Heart right ventricle (tissue), 16 donors: ENCODE measurements around the gene MAP3K4. TPM values are rescaled to one million over a fixed set of nuclear protein-coding genes. Genes with fewer than 3 reads are reported as not detected.

Experiments used
- ATAC-seq, 8 donors: fragments of 200-7000 bp; cut with Tn5 transposase; one replicate each; pipeline ENCODE4 v1.9.1; 2020; ENCODE audit warnings: mild to moderate bottlenecking in 8 of 8, moderate library complexity in 8 of 8, moderate number of reproducible peaks in 1 of 8
- DNase-seq, 2 donors: peaks; one replicate each; pipeline ENCODE4 v3.0.0-alpha.2; 2020
- H3K27ac ChIP-seq, 10 donors: fragments of 200-600 bp; sonication (generic) in 2 of 10; one replicate each; pipeline versions ENCODE4 v1.5.0 to v1.8.0; 2020 to 2022; ENCODE audit warnings: mild to moderate bottlenecking in 3 of 10
- H3K27me3 ChIP-seq, 7 donors: fragments of 200-600 bp; one replicate each; pipeline ENCODE4 v1.8.0; 2021 to 2022; ENCODE audit warnings: mild to moderate bottlenecking in 2 of 7
- H3K36me3 ChIP-seq, 9 donors: fragments of 200-600 bp; sonication (generic) in 1 of 9; one replicate each; pipeline versions ENCODE4 v1.5.0 to v1.8.0; 2020 to 2022; ENCODE audit warnings: mild to moderate bottlenecking in 2 of 9
- H3K4me1 ChIP-seq, 9 donors: fragments of 200-600 bp; sonication (generic) in 1 of 9; one replicate each; pipeline versions ENCODE4 v1.5.0 to v1.8.0; 2020 to 2022; ENCODE audit warnings: mild to moderate bottlenecking in 4 of 9
- H3K4me3 ChIP-seq, 10 donors: fragments of 200-600 bp; sonication (generic) in 2 of 10; one replicate each; pipeline versions ENCODE4 v1.5.0 to v1.8.0; 2020 to 2022; ENCODE audit warnings: mild to moderate bottlenecking in 7 of 10, moderate library complexity in 2 of 10
- H3K9me3 ChIP-seq, 11 donors: fragments of 200-600 bp in 10 of 11; sonication (generic) in 2 of 11; one replicate each; pipeline versions ENCODE4 v1.5.0 to v1.8.0; 2013 to 2022; ENCODE audit warnings: mild to moderate bottlenecking in 2 of 11, control low read depth in 1 of 11, moderate library complexity in 1 of 11
- WGBS, 2 donors: extraction: QIAGEN DNeasy Blood & Tissue Kit; methylation state at CpG; one replicate each; pipeline ENCODE4 v1.1.7; 2013; ENCODE audit warnings: inconsistent platforms in 1 of 2; 5-methylcytosine and 5-hydroxymethylcytosine counted together
- intact Hi-C, 10 donors: fragments of 100-400 bp; cut with DNase I; formaldehyde crosslinking; loops; one replicate each; pipeline versions ENCODE4 v1.11.1 to v1.14.2; 2022
- polyA plus RNA-seq, 2 donors: library from polyadenylated mRNA; stranded (reverse); fragments of 200-250 nt; gene quantifications; one replicate each; pipeline ENCODE4 v1.2.3, GENCODE V29; 2013
- total RNA-seq, 10 donors: library from RNA; stranded (reverse); fragmentation: NEBNext Ultra II Directional in 3 of 10; extraction: Animal tissue kit (Norgen Biotek cat#: 25700) in 3 of 10; gene quantifications; one replicate each; pipeline versions ENCODE4 v1.2.1 to v1.2.4, GENCODE V29; 2021 to 2023
- TF ChIP-seq, protein P1 (sequence below), 9 donors: fragments of 200-600 bp; sonication (generic) in 2 of 9; IDR thresholded peaks; one replicate each; pipeline versions ENCODE4 v1.5.0 to v1.8.0; 2021 to 2022; ENCODE audit warnings: antibody characterized with exemption in 9 of 9, mild to moderate bottlenecking in 5 of 9, moderate library complexity in 1 of 9
- donor health status: Arrhythmogenic right ventricular cardiomyopathy.
- donor health status: ischemic (EF 13 %, LVEDD 7.1; RV severe dilation, severe dysfunction).
- donor health status: healthy with polysubstance abuse.
- donor health status: DM: no; HTN: yes; CAD: no.
- donor health status: DM: no; HTN: no; CAD: no.
- donor health status: ischemic (EF 25% LVEDD 6.9; RV normal size, moderate dysfunction).
- donor health status: ischemic (EF 25% LVEDD 5.7; RV mildly dilated, moderate dysfunction).
- donor health status: healthy.
- donor health status: DM: yes; HTN: yes; CAD: no.
- donor health status: Ischemic cardiomyopathy.
- donor health status: ischemic (EF 35%, LVEDD 5.7; RV mildly dilated, moderate dysfunction).
- donor health status: nonischemic (EF 11% LVEDD 7.7; RV severe dilation, severe dysfunction).
- donor health status: DM: yes; HTN: yes; CAD: no.
- donor health status: PGD.
- donor health status: ischemic (EF 29% LVEDD 5.4; RV normal size, mild dysfunction).
- donor health status: nonischemic (EF 23%, LVEDD 6.1; RV moderate dilation, normal function).

The MAP3K4 gene
- total and polyA plus RNA-seq, 12 donors, result 10.5 to 50.2 (median 30.9) TPM

DNA sequence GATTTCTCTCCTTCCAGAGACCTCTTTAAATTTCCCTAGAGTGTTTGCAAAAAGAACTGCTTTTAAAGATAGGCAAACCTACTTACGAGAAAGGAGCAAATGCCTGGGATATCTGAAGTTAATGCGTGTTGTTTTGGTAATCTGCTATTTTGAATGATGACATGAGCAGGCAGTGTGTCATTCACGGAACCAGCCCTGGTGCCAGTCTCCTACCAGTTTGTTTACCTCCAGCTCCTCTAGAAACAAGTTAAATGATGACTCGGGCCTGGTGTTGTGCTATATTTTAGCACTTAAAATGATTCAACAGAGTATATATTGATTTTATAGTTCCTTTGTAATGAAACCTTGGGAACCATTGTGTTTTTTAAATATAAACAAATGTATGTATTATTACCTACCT, 41.1 kb upstream of the MAP3K4 start:
- intact Hi-C loops, result no loop called here
- TF ChIP-seq, protein P1, sequence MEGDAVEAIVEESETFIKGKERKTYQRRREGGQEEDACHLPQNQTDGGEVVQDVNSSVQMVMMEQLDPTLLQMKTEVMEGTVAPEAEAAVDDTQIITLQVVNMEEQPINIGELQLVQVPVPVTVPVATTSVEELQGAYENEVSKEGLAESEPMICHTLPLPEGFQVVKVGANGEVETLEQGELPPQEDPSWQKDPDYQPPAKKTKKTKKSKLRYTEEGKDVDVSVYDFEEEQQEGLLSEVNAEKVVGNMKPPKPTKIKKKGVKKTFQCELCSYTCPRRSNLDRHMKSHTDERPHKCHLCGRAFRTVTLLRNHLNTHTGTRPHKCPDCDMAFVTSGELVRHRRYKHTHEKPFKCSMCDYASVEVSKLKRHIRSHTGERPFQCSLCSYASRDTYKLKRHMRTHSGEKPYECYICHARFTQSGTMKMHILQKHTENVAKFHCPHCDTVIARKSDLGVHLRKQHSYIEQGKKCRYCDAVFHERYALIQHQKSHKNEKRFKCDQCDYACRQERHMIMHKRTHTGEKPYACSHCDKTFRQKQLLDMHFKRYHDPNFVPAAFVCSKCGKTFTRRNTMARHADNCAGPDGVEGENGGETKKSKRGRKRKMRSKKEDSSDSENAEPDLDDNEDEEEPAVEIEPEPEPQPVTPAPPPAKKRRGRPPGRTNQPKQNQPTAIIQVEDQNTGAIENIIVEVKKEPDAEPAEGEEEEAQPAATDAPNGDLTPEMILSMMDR (IDR thresholded peaks at IDR 0.05), result no peak
- H3K4me1 ChIP-seq, result peaks cover 0 to 24% (median 11%) of the 10 kb centered on the region in 9 donors
- DNase-seq (peak in 1 of 2 donors; percentile 44), ATAC-seq (peak; percentile 49 to 95 (median 92))
- H3K9me3 ChIP-seq, result no peaks in the 10 kb centered on the region
- H3K27ac ChIP-seq, result peak overlapping the region in 9 of 10 donors; percentile 13 to 80 (median 68)
- H3K4me3 ChIP-seq, result no peak overlapping the region
- H3K27me3 ChIP-seq, result no peaks in the 10 kb centered on the region
- 7 to 10% methylated on average over 4 of the region's 4 CpGs for WGBS, 2 donors
- no peaks in the 10 kb centered on the region for H3K36me3 ChIP-seq

DNA sequence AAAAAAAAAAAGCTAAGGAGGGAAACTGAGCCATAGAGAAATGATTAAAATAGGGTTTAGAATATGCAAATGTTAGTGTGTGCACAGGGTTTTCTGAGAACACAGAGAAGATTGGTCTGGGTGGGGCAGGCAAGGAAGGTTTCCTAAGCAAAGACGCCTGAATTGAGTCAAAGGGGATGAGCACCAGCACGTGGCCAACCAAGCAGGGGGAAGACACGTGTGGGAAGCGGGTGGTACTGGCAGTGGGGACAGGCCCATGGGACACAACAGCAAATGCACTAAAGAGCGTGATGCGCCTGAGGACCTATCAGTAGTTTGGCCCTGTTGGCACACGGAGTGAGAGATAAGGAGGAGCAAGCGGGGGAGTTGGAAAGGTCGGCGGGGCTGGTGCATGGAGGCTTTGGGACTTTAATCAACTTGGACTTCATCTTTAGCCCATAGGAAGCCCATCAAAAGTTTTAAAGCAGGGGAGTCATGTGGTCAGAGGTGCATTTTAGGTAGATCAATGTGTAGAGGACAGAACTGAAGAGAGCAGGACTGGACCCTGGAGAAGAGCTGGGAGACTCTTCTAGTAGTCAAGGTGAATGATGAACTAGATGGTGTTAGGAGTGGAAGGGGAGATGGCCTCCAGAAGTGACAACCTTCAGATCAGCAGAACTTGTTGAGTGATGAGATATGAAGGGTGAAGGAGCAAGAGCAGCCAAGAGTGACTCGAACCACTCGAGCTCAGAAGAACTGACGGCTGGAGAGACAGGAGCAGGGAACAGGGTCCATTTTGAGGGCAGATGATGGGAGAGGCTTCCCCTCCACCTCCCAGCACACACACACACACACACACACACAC, 40.2 kb upstream of the MAP3K4 start:
- intact Hi-C loops, result no loop called here
- ATAC-seq (no peak), DNase-seq (no peak)
- WGBS, 2 donors, result 79 to 80% methylated on average over 13 of the region's 13 CpGs
- Histone ChIP-seq H3K9me3 (no peaks in the 10 kb centered on the region), H3K4me3 (no peak overlapping the region), H3K27ac (peak overlapping the region in 1 of 10 donors; percentile 80), H3K36me3 (no peaks in the 10 kb centered on the region), H3K4me1 (peaks cover 0 to 24% (median 11%) of the 10 kb centered on the region in 9 donors), H3K27me3 (no peaks in the 10 kb centered on the region)
- TF ChIP-seq, protein P1 (IDR thresholded peaks at IDR 0.05), result no peak

GRCh38 chr6:160952633-160953281, 38.8 kb upstream of the MAP3K4 start:
- H3K4me3 ChIP-seq, result no peak overlapping the region
- ATAC-seq (no peak), DNase-seq (no peak)
- no peaks in the 10 kb centered on the region for H3K36me3 ChIP-seq
- WGBS, 2 donors, result 69 to 71% methylated on average over 11 of the region's 11 CpGs
- TF ChIP-seq, protein P1 (IDR thresholded peaks at IDR 0.05), result no peak
- H3K4me1 ChIP-seq, result peaks cover 0 to 24% (median 11%) of the 10 kb centered on the region in 9 donors
- H3K27ac ChIP-seq, result no peak overlapping the region
- peaks cover 0 to 7% (median 0%) of the 10 kb centered on the region in 7 donors for H3K27me3 ChIP-seq
- intact Hi-C loops, result no loop called here
- no peaks in the 10 kb centered on the region for H3K9me3 ChIP-seq

GRCh38 chr6:160955508-160956295, 35.9 kb upstream of the MAP3K4 start:
- Histone ChIP-seq H3K36me3 (no peaks in the 10 kb centered on the region), H3K27ac (no peak overlapping the region), H3K27me3 (peaks cover 0 to 7% (median 0%) of the 10 kb centered on the region in 7 donors), H3K9me3 (no peaks in the 10 kb centered on the region), H3K4me1 (peaks cover 0 to 8% (median 3%) of the 10 kb centered on the region in 9 donors), H3K4me3 (no peak overlapping the region)
- DNase-seq (no peak), ATAC-seq (no peak)
- intact Hi-C loops, result no loop called here
- TF ChIP-seq, protein P1 (IDR thresholded peaks at IDR 0.05), result no peak
- WGBS, 2 donors, result 83% methylated on average over 13 of the region's 13 CpGs
